PC-9 (cell line): ENCODE data around the gene AQP12A.

Source experiments
- EZH2 ChIP-seq: fragments of 200-600 bp; sonication (generic); IDR thresholded peaks from 2 replicates; pipeline ENCODE4 v1.8.0; 2017; ENCODE audit warnings: antibody characterized with exemption, low read depth
- TF ChIP-seq, protein P1 (sequence below): fragments of 200-600 bp; sonication (generic); conservative IDR thresholded peaks from 2 replicates; pipeline ENCODE4 v1.6.1; 2017; ENCODE audit warnings: mixed run types, antibody characterized with exemption, mild to moderate bottlenecking, moderate library complexity

DNA sequence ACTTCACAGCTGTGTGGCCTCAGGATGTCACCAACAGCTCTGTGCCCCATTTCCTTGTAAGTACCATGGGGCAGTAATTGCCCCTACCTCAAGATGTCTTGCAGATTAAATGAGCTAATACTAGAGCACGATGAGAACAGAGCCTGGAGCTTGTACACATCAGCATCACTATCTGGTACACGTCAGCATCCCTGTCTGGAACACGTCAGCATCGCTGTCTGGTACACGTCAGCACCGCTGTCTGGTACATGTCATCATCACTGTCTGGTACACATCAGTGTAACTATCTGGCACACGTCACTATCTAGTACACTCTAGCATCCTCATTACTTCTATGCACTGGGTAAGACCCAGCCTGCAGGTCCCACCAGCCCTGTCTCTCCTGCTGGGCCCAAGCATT lies 37.2 kb downstream of the AQP12A start:
- TF ChIP-seq, protein P1, sequence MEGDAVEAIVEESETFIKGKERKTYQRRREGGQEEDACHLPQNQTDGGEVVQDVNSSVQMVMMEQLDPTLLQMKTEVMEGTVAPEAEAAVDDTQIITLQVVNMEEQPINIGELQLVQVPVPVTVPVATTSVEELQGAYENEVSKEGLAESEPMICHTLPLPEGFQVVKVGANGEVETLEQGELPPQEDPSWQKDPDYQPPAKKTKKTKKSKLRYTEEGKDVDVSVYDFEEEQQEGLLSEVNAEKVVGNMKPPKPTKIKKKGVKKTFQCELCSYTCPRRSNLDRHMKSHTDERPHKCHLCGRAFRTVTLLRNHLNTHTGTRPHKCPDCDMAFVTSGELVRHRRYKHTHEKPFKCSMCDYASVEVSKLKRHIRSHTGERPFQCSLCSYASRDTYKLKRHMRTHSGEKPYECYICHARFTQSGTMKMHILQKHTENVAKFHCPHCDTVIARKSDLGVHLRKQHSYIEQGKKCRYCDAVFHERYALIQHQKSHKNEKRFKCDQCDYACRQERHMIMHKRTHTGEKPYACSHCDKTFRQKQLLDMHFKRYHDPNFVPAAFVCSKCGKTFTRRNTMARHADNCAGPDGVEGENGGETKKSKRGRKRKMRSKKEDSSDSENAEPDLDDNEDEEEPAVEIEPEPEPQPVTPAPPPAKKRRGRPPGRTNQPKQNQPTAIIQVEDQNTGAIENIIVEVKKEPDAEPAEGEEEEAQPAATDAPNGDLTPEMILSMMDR, result no peak
- no peak for TF ChIP-seq EZH2
